Pulmonary artery endothelial cell (primary cell): ENCODE results near the gene NACC1. TPM values are rescaled to one million over a fixed set of nuclear protein-coding genes. Genes with fewer than 3 reads are reported as not detected.
A peak's percentile ranks its signal among the peaks of the same experiment; 100 is the strongest.
"Not testable (repeated sequence)": the region's sequence is repeated elsewhere in the genome, so short reads cannot be mapped to it uniquely, and the experiment has no call there.

Experiments
- DNase-seq: peaks from one replicate; pipeline ENCODE4 v3.0.0-alpha.2; 2011; ENCODE audit warnings: low read depth, low spot score
- total RNA-seq: library from RNA; depleted of rRNA; stranded (reverse); fragments of >200 nt; gene quantifications from 2 replicates; pipeline ENCODE4 v1.2.3, GENCODE V29; 2014

Gene NACC1
- total RNA-seq, 1 donor from 2014 or later = 58.3 TPM

DNA sequence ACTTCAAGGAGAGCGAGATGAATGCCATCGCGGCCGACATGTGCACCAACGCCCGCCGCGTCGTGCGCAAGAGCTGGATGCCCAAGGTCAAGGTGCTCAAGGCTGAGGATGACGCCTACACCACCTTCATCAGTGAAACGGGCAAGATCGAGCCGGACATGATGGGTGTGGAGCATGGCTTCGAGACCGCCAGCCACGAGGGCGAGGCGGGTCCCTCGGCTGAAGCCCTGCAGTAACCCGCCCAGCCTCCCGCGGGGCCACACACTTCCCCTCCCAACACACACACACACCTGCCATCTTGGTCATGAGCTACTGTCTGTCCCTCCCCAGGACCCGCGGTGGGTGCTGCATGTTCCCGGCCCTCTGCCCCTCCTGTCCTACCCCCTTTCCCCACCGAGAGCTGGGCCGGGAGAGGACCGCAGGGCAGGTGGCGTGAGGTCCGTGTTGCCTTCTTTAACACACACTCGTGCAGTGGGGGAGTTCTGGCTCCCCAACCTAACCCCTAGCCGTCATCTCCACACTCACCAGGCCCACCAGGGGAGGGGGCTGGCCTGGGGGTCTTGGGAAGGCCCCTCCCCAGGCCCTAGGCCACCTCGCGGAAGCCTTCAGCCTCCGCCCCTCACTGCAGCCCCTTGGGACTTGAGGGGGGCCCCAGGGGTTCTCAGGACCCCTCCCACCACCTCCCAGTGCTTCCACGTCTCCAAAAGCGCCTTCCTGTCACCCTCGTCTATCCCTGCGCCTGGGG is 20.3 kb downstream of the NACC1 start:
- no peak for DNase-seq

GRCh38 chr19:13138916-13139198 is 20.8 kb downstream of the NACC1 start:
- no peak for DNase-seq

- no peak for DNase-seq
Observed at GRCh38 chr19:13139633-13140311, 21.7 kb downstream of the NACC1 start.

GRCh38 chr19:13146763-13147563 is 28.9 kb downstream of the NACC1 start:
- no peak for DNase-seq

GRCh38 chr19:13149173-13149627 is 31.1 kb downstream of the NACC1 start:
- DNase-seq = not testable (repeated sequence)

DNA sequence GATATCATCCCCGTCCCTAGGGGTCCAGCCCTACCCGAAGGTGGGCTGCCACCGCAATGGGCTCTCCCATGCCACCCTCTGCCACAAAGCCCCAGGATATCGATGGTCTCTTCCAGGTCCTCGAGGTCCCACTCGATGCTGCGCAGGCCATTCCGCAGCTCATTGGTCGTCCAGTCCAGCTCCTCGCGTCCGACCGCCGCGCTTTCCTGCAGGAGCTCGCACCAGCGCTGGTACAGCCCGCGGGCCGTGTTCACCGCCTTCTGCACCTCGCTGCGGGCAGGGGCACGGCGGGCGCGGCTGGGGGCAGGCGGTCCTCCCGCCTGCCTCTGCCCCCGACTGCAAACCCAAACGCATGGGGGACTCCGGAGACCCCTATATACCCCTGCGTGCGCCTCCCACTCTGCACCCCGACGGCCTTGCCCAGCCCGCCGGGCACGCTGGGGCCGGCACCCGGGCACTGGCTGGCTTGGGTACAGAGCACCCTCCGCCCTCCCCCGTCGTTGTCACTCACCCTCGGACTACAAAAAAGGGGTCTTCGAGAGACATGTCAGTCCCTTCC is 31.6 kb downstream of the NACC1 start:
- no peak for DNase-seq

GRCh38 chr19:13150187-13150930 is 32.3 kb downstream of the NACC1 start, which contains the start of the genes IER2 and STX10:
IER2 (plus strand) TSS chr19:13150411; CDS start chr19:13153187, 2,776 bp downstream.
STX10 (minus strand) TSS chr19:13150375; CDS start chr19:13150173, 202 bp downstream.
- DNase-seq = peak; percentile 92

DNA sequence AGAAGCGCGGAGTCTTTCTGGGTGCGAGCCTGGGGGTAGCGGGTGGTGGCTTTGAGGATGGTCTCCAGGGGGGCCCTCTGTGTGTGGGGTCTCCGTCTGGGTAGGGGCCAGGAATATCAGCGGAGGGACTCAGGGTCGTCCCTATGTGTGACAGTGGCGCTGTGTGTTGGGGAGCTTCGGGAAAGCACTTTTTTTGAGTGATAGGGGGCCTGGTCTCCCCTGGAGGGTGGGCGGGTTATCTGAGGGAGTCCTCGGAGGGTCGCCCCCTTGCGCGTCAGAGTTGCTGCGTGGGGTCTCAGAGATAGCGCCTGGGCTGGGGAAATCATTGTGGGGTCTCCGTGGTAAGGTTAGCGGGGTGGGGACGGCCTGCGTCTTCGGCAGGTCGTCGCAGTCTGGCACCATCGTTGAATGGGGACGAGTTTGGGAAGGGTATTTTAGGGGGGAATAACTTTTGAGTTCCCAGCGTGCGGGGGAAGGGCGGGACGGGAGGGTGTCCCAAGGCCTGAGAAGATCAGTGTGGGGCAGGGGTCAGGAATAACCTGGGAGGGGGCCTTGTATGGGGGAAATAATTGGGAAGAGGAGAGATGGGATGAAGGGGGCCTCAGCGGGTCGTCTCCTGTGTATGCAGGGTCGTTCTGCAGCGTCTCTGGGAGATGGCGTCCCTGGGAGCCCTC is 33.0 kb downstream of the NACC1 start:
- no peak for DNase-seq

- DNase-seq = peak; percentile 91
Observed at GRCh38 chr19:13151605-13152355, 33.7 kb downstream of the NACC1 start.

DNA sequence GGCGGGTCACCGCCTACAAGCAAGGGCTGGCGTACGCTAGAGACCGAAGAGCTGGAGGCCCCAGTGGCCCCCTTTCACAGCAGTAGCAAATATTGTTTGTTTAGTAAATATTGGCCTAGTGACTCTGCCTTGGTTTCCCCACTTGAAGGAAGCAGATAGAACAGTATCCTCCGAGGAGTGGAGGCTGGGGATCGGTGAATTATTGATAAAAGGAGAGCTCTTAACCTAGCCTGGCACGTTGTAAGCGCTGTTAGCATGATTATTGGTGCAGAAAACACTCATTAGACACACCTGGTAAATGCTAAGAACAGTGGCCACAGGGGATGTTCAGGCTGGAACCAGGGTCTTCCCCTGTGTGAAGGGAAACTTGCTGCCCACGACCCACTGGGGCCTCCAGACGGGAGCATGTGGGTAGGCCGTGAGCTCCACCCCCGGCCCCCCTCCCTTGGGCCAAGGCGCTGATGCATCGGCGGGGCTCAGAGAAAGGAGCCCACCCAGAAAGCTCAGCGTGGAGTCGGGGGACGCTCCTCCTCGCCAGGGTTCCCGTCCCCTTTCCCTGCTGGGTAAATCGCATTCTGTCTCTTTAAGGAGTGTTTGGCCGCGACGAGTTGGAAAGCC is 34.4 kb downstream of the NACC1 start:
- DNase-seq = no peak

DNA sequence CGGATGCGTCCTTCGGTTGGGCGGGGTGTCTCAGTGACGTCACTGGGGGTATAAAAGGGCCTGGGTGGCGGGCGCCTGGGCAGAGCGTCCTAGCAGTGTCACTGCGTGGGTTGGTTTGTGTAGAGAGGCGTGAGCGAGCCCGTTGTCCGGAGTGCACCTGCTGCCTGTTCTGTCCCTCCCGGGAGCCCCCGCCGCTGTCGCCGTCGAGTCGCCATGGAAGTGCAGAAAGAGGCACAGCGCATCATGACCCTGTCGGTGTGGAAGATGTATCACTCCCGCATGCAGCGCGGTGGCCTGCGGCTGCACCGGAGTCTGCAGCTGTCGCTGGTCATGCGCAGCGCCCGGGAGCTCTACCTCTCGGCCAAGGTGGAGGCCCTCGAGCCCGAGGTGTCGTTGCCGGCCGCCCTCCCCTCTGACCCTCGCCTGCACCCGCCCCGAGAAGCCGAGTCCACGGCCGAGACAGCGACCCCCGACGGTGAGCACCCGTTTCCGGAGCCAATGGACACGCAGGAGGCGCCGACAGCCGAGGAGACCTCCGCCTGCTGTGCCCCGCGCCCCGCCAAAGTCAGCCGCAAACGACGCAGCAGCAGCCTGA is 35.0 kb downstream of the NACC1 start:
- DNase-seq = peak; percentile 74

- DNase-seq = no peak
Observed at GRCh38 chr19:13153569-13154240, 35.6 kb downstream of the NACC1 start.

DNA sequence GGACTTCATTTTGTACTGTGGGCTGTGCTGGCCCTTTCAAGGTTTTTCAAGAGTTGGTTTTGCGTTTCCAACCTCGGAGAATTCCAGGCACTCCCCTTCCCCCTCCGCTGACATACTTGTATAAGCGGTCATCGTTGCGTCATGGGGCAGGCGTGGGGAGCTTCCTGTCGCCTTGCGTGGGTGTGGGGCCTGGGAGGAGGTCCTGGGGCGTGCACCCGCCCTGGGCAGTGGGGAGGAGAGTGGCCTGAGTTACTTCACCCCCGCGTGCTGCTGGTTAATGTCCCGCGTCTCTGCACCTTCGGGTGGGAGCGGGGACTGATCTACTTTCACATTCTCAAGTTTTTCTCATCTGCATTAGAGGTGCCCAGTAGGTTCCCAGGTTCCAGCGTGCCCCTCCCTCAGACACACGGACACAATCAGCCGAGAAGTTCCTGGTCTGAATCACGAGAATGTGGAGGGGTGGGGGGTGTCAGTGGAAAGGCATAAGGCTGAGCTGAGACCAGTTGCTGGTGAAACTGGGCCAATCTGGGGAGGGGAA is 36.2 kb downstream of the NACC1 start:
- no peak for DNase-seq

GRCh38 chr19:13154911-13155471 is 36.9 kb downstream of the NACC1 start:
- DNase-seq = no peak

- no peak for DNase-seq
Observed at GRCh38 chr19:13155472-13156359, 37.7 kb downstream of the NACC1 start.

- DNase-seq = no peak
Observed at GRCh38 chr19:13159713-13160112, 41.6 kb downstream of the NACC1 start.

DNA sequence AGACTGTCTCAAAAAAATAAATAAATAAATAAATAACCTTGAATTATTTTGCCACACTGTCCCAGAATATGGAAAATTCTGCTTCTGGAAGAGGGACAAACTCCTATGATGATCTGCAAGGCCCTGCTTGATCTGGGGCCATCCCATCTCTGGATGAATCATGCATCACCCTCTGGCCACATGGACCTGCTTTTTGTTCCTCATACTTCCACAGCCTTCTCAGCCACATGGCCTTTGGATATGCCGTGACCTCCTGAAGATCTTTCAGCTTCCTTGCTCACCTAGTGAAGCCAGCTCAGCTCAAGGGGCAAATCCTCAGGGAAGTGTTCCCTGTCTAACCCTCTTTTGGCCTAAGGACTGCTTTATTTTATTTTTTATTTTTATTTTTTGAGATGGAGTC is 42.5 kb downstream of the NACC1 start:
- no peak for DNase-seq
